Type B pancreatic cell (in vitro differentiated cells): ENCODE data around the gene KCNJ14. TPM values are rescaled to one million over a fixed set of nuclear protein-coding genes. Genes with fewer than 3 reads are reported as not detected.
A peak's percentile ranks its signal among the peaks of the same experiment; 100 is the strongest.
"Not testable (repeated sequence)": the region's sequence is repeated elsewhere in the genome, so short reads cannot be mapped to it uniquely, and the experiment has no call there.

ENCODE experiments used
- DNase-seq: peaks from one replicate; pipeline ENCODE4 v3.0.0; 2021; ENCODE audit warnings: mixed read lengths; ENCODE audit not compliant: unreplicated experiment; ENCODE audit errors: extremely low spot score
- H3K27ac Mint-ChIP-seq: 2 replicates; pipeline ENCODE4 v1.8.0; 2021; ENCODE audit warnings: mild to moderate bottlenecking, mixed read lengths
- H3K27me3 Mint-ChIP-seq: 2 replicates; pipeline ENCODE4 v1.8.0; 2021; ENCODE audit warnings: mixed read lengths
- H3K36me3 Mint-ChIP-seq: 2 replicates; pipeline ENCODE4 v1.8.0; 2021; ENCODE audit warnings: mixed read lengths
- H3K4me1 Mint-ChIP-seq: one replicate; pipeline ENCODE4 v1.8.0; 2021; ENCODE audit warnings: mixed read lengths; ENCODE audit not compliant: unreplicated experiment
- H3K4me3 Mint-ChIP-seq: 2 replicates; pipeline ENCODE4 v1.8.0; 2021; ENCODE audit warnings: mild to moderate bottlenecking, mixed read lengths
- H3K9me3 Mint-ChIP-seq: 2 replicates; pipeline ENCODE4 v1.8.0; 2021; ENCODE audit warnings: mixed read lengths
- total RNA-seq: library from RNA; stranded (reverse); gene quantifications from 2 replicates; pipeline ENCODE4 v1.2.1, GENCODE V29; 2021; ENCODE audit warnings: low replicate concordance
- TF ChIP-seq, protein P1 (sequence below): fragments of 200-600 bp; sonication (generic); conservative IDR thresholded peaks from 2 replicates; pipeline ENCODE4 v1.5.0; 2021; ENCODE audit warnings: antibody characterized with exemption, mild to moderate bottlenecking

The KCNJ14 gene
- total RNA-seq, 1 donor from 2014 or later, result 1.8 TPM

DNA sequence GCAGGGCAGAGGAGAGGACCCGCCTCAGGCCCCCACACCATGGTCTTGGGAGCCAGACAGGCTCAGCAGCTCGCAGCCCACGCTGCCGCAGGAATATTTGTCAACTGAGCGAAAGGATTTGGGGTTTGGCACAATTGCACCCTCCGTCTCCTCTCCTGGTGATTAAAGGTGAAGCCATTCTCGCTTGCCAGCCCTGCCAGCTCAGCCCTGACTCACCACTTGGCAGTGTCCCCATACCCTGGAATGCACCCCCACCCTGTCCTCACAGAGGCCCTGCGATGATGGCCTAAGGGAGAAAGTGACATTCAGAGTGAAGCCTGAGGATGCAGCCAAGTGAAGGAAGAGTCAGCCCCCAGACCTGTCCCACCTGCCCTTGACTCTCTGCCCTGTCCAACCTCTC lies 32.6 kb downstream of the KCNJ14 start:
- H3K36me3 Mint-ChIP-seq, result peaks cover 3% of the 10 kb centered on the region
- DNase-seq, result no peak
- H3K27me3 Mint-ChIP-seq, result peaks cover 21% of the 10 kb centered on the region
- H3K27ac Mint-ChIP-seq, result peak overlapping the region; percentile 45
- peak overlapping the region; percentile 16 for H3K4me3 Mint-ChIP-seq
- H3K9me3 Mint-ChIP-seq, result peaks cover 6% of the 10 kb centered on the region
- peaks cover 24% of the 10 kb centered on the region for H3K4me1 Mint-ChIP-seq
- TF ChIP-seq, protein P1, sequence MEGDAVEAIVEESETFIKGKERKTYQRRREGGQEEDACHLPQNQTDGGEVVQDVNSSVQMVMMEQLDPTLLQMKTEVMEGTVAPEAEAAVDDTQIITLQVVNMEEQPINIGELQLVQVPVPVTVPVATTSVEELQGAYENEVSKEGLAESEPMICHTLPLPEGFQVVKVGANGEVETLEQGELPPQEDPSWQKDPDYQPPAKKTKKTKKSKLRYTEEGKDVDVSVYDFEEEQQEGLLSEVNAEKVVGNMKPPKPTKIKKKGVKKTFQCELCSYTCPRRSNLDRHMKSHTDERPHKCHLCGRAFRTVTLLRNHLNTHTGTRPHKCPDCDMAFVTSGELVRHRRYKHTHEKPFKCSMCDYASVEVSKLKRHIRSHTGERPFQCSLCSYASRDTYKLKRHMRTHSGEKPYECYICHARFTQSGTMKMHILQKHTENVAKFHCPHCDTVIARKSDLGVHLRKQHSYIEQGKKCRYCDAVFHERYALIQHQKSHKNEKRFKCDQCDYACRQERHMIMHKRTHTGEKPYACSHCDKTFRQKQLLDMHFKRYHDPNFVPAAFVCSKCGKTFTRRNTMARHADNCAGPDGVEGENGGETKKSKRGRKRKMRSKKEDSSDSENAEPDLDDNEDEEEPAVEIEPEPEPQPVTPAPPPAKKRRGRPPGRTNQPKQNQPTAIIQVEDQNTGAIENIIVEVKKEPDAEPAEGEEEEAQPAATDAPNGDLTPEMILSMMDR, result no peak

DNA sequence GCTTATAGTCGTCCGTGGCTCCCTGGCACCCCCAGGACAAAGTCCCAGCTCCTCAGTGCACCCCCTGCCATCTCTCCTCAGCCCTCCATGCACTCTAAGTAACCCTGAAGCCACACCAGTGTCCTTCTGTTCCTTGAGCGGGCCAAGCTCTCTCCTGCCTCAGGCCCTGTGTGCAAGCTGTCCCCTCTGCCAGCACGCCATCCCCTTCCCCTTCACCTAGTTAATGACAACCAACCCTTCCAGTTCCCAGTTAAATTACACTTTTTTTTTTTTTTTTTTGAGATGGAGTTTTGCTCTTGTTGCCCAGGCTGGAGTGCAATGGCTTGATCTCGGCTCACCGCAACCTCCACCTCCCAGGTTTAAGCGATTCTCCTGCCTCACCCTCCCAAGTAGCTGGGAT lies 33.1 kb downstream of the KCNJ14 start:
- not testable (repeated sequence) for DNase-seq, H3K36me3 Mint-ChIP-seq, H3K9me3 Mint-ChIP-seq
- H3K27ac Mint-ChIP-seq, result peak overlapping the region; percentile 45
- H3K4me3 Mint-ChIP-seq, result peak overlapping the region; percentile 16
- H3K4me1 Mint-ChIP-seq, result peaks cover 24% of the 10 kb centered on the region
- H3K27me3 Mint-ChIP-seq, result peaks cover 22% of the 10 kb centered on the region

DNA sequence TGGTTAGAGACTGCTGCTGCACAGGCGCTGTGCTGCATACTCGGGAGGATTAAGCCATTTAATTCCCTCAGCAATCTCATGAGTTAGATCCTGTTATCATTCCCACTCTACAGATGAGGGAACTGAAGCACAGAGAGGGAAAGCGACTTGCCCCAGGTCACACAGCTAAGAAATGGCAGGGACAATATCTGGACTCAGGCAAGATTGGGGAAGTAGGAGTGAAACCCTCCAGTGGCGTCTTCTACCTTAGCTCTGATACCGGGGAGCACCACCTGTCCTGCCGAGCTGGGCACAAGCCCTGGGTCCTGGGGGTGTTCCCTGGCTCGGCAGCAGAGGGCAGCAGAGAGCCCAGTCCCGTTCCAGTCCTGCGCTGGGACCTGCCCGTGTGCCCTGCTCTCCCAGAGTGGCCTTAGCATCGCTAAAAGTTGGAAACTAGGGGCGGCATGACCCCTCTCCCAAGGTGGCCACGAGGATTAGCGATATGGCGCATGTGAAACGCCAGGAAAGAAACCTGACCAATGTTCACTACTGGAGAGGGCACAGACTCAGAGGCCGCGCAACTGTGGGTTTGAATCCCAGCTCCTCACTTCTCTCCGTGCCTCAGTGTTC lies 34.3 kb downstream of the KCNJ14 start:
- H3K27ac Mint-ChIP-seq, result no peak overlapping the region
- H3K4me3 Mint-ChIP-seq, result peak overlapping the region; percentile 25
- H3K36me3 Mint-ChIP-seq, result peaks cover 3% of the 10 kb centered on the region
- peaks cover 25% of the 10 kb centered on the region for H3K27me3 Mint-ChIP-seq
- TF ChIP-seq, protein P1, result peak; percentile 95
- H3K4me1 Mint-ChIP-seq, result peaks cover 24% of the 10 kb centered on the region
- peaks cover 6% of the 10 kb centered on the region for H3K9me3 Mint-ChIP-seq
- DNase-seq, result peak; percentile 87

DNA sequence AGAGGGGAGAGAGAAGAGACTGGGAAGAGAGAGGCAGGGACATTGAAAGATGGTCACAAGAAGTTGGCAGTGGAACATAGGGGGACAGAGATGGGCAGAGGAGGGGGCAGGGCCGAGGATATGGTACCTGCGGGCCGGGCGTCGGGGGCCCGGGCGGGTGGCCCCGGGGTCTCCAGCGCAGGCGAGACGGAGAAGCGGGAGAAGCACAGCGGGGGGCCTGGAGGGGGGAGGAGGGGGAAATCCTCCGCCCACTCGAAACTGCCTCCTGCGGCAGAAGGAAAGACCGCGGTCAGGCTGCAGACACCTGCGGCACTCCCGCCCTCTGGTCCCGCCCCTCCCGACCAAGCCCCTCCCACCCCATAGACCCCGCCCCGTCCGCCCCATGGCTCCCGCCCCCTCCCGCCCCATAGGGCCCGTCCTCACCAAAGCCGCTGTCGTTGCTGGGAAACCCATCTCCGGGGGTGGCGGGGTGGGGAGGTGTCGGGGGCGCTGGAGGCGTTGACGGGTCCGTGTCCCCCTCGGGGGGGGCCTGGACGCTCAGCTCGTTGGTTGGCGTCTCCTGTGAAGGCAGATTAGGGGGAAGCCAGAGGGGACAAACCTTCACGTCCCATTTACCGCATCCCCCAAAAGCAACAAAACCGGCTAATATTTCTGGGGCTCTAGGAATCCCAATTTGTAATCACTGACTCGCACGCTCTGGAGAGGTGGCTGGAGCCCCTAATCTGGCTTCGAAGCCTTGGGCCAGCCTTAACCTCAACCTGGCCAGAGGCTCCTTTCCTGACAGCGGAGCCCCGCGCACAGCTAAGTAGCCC lies 35.8 kb downstream of the KCNJ14 start:
- H3K36me3 Mint-ChIP-seq, result peaks cover 3% of the 10 kb centered on the region
- TF ChIP-seq, protein P1, result no peak
- H3K9me3 Mint-ChIP-seq, result peaks cover 6% of the 10 kb centered on the region
- peaks cover 27% of the 10 kb centered on the region for H3K27me3 Mint-ChIP-seq
- peaks cover 32% of the 10 kb centered on the region for H3K4me1 Mint-ChIP-seq
- H3K4me3 Mint-ChIP-seq, result peak overlapping the region; percentile 78
- no peak for DNase-seq
- H3K27ac Mint-ChIP-seq, result peak overlapping the region; percentile 96

GRCh38 chr19:48491793-48492123 lies 36.4 kb downstream of the KCNJ14 start:
- Mint-ChIP-seq H3K27me3 (peaks cover 27% of the 10 kb centered on the region), H3K9me3 (peaks cover 6% of the 10 kb centered on the region), H3K4me3 (peak overlapping the region; percentile 86), H3K4me1 (peaks cover 32% of the 10 kb centered on the region), H3K36me3 (peaks cover 3% of the 10 kb centered on the region), H3K27ac (peak overlapping the region; percentile 96)
- TF ChIP-seq, protein P1, result no peak
- no peak for DNase-seq
